ENCODE results near the gene IGSF21. TPM values are rescaled to one million over a fixed set of nuclear protein-coding genes. Genes with fewer than 3 reads are reported as not detected.
A peak's percentile ranks its signal among the peaks of the same experiment; 100 is the strongest.

Gene IGSF21
- polyA plus RNA-seq, 4 donors, result 0.17 to 0.49 (median 0.39) TPM

GRCh38 chr1:18384471-18384870, 276.9 kb downstream of the IGSF21 start:
- DNase-seq (ENCODE audit: low read depth in 4 of 4, low spot score in 3 of 4), result peak in 1 of 4 donors; percentile 10

DNA sequence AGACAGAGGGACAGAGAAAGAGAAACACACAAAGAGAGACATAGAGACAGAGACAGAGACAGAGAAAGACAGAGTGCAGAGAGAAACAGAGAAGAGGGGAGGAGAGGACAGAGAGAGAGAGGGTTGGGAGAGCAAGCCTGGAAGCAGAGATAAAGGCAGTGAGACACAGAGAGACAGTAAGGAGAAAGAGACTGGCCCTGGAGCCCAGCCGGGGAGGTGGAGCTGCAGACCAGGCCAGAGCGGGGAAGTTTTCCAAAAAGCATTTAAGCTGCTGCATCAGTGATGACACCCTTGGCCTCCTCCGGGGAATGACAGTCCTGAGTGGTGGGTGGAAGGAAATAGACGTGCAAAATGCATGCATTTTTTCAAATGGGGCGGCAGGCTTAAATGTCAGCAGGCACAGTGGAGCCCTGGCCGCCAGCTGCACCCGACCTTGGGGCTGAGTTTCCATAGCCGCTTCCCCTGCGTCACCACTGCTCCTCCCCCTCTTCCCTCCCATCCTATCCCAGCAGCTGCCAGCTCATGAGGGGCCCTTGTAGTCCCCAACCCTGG, 277.7 kb downstream of the IGSF21 start:
- DNase-seq (ENCODE audit: low read depth in 4 of 4, low spot score in 3 of 4), result peak; percentile 41 to 52 (median 50)

GRCh38 chr1:18386591-18386990, 279.0 kb downstream of the IGSF21 start:
- DNase-seq (ENCODE audit: low read depth in 4 of 4, low spot score in 3 of 4), result no peak

DNA sequence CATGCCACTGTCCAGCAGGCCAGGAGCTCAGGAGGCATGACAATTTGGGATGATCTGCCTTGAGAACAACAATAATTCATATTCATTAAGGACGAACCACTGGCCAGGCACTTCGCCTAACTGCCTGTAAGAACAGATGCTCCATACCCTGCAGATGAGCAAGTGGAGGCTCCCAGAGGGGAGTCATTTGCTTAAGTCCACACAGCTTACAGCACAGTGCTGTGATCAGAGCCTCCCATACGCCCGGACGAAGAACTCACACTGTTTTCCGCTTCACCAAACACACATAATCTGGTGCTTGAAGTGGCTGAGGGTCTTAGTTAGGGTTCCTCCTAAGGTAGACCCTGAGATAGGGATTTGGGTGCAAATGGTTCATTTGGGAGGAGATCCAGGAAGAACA, 279.7 kb downstream of the IGSF21 start:
- no peak for DNase-seq (ENCODE audit: low read depth in 4 of 4, low spot score in 3 of 4)

DNA sequence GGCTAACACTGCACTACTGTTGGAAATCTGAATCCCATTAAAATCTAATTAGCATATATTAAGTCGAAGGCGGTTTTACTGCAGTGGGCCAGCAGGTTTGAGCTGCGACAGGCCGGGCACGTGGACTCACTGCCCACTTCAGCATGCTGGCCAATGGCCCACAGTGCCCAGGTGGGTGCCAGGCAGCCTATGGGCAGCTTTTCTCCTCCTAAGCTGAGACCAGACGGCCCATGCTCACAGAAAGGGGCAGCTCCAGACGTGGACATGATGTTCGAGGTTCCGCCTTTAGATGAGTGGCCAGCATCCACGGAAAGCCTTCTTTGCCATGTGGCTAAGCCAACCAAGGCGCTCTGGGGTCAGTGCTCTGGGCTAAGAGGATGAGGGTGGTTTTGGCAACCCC, 283.4 kb downstream of the IGSF21 start:
- no peak for DNase-seq (ENCODE audit: low read depth in 4 of 4, low spot score in 3 of 4)

DNA sequence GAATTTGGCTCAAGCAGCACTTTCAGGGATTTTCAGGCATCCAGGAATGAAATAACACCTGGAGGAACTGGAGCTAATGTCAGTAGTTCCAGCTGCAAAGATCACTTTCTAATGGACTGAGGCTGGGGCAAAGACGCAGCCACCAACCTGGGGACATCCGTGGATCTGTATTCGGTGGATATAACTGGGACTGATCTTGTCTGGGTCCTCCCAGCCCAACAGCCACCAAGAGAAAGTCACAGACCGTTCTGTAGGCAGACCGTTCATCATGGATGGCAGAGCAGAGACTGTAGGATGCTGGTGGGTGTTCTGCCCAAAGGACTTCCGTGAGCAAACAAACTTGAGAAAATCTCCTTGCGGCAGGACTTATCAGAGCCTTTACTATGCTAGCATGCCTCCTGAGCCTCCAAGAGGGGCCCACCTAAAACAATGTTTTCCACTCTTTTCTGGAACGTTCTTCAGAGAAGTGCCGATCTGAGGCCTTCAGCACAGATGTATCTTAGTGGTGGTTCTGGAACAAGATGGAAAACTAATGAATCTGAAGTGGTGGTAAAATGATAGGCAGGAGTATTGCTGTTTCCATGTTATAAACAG, 287.1 kb downstream of the IGSF21 start:
- no peak for DNase-seq (ENCODE audit: low read depth in 4 of 4, low spot score in 3 of 4)

GRCh38 chr1:18396247-18396980, 288.8 kb downstream of the IGSF21 start:
- DNase-seq (ENCODE audit: low read depth in 4 of 4, low spot score in 3 of 4), result no peak

DNA sequence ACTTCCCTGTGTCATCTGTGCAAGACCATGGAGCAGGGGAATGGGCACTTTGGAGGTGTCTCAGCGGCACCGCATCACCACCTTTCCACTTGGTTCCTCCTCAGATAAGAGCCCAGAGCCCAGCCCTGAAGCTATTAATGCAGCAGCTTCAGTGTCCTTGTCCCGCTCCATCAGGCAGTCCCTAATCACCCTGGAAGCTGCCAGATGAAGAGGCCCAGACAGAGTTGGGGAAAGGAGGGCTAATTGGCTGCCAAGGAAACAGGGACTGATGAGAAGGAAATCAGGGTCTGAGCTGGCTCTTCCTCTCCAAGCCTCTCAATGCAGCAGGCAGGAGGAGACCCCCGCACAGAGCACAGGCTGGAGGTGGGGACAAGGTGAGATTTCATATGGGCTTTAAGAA, 290.0 kb downstream of the IGSF21 start:
- no peak for DNase-seq (ENCODE audit: low read depth in 4 of 4, low spot score in 3 of 4)

- no peak for DNase-seq (ENCODE audit: low read depth in 4 of 4, low spot score in 3 of 4)
Measured at GRCh38 chr1:18398791-18399530, 291.4 kb downstream of the IGSF21 start.

- DNase-seq (ENCODE audit: low read depth in 4 of 4, low spot score in 3 of 4), result no peak
Measured at GRCh38 chr1:18400347-18401102, 292.9 kb downstream of the IGSF21 start.

DNA sequence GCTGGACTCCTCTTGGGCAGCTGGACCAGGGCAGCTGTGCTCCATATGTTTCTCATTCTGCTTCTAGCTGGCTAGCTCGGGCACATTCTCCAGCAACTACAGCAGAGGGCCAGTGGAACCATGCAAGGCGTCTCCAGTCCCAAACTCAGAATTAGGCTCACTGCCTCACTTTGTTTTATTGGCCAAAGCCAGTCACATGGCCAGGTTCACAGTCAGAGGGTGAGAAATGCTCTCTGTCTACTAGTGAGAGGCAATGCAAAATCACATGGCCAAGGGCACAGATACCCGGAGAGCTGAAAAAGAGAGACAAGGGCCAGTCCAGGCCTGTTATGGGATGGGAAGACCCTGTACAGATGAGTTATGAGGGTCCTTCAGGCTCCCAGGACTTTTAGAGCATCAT, 294.3 kb downstream of the IGSF21 start:
- DNase-seq (ENCODE audit: low read depth in 4 of 4, low spot score in 3 of 4), result no peak

GRCh38 chr1:18404460-18404859, 296.9 kb downstream of the IGSF21 start:
- no peak for DNase-seq (ENCODE audit: low read depth in 4 of 4, low spot score in 3 of 4)

- no peak for DNase-seq (ENCODE audit: low read depth in 4 of 4, low spot score in 3 of 4)
Measured at GRCh38 chr1:18407166-18408045, 299.8 kb downstream of the IGSF21 start.

GRCh38 chr1:18408656-18409370, 301.2 kb downstream of the IGSF21 start:
- no peak for DNase-seq (ENCODE audit: low read depth in 4 of 4, low spot score in 3 of 4)

- DNase-seq (ENCODE audit: low read depth in 4 of 4, low spot score in 3 of 4), result no peak
Measured at GRCh38 chr1:18409609-18410237, 302.1 kb downstream of the IGSF21 start.

GRCh38 chr1:18410407-18410806, 302.8 kb downstream of the IGSF21 start:
- DNase-seq (ENCODE audit: low read depth in 4 of 4, low spot score in 3 of 4), result no peak

DNA sequence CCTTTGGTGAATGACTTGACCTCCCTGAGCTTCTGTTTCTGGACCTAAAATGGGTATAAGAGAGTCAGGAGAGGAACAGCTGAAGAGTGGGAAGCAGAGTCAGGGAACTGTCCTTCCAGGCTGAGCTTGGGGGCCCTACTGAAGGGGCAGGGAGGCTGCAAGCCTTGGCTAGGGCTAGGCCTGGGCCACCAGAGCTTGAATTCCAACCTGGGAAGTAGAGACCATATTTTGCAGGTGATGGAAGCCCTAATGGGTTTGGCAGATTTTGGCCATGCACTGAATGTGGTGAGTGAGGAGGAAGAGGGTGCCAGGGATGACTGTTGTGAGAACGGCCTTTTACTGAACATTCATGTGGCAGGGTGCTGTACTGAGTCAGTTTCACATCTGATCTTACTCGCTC, 303.7 kb downstream of the IGSF21 start:
- DNase-seq (ENCODE audit: low read depth in 4 of 4, low spot score in 3 of 4), result no peak

GRCh38 chr1:18411820-18412641, 304.4 kb downstream of the IGSF21 start:
- DNase-seq (ENCODE audit: low read depth in 4 of 4, low spot score in 3 of 4), result no peak
